GM13976 (cell line): ENCODE measurements around the gene COL4A1.

ENCODE experiments used
- DNase-seq: peaks from one replicate; pipeline ENCODE4 v3.0.0; 2012; ENCODE audit warnings: low spot score
- CTCF ChIP-seq: IDR thresholded peaks from 2 replicates; pipeline ENCODE4 v1.5.1; 2012; ENCODE audit warnings: borderline replicate concordance, mild to moderate bottlenecking; ENCODE audit not compliant: insufficient read depth; ENCODE audit errors: extremely low read depth, missing control alignments, control extremely low read depth
- in situ Hi-C: fragments of 300-500 bp; cut with MboI; formaldehyde crosslinking; loops from one replicate; pipeline ENCODE4 v1.12.0; 2022; ENCODE audit warnings: low sequenced_read_pairs, mixed read lengths, inconsistent platforms; ENCODE audit not compliant: unreplicated experiment

Gene COL4A1

GRCh38 chr13:110300090-110300815 is 6.7 kb downstream of the COL4A1 start:
- in situ Hi-C loops: no loop called here
- TF ChIP-seq CTCF: no peak
- DNase-seq: no peak

GRCh38 chr13:110299283-110299840 is 7.6 kb downstream of the COL4A1 start:
- no peak for DNase-seq
- no peak for TF ChIP-seq CTCF
- in situ Hi-C loops: no loop called here

- DNase-seq: peak; percentile 33
- in situ Hi-C loops: no loop called here
- TF ChIP-seq CTCF: no peak
These were observed 8.3 kb downstream of the COL4A1 start for GRCh38 chr13:110298505-110299282.

GRCh38 chr13:110297766-110298504 is 9.0 kb downstream of the COL4A1 start:
- no peak for DNase-seq
- no peak for TF ChIP-seq CTCF
- in situ Hi-C loops: no loop called here

GRCh38 chr13:110297011-110297410 is 9.9 kb downstream of the COL4A1 start:
- no peak for TF ChIP-seq CTCF
- DNase-seq: no peak
- in situ Hi-C loops: no loop called here

- in situ Hi-C loops: no loop called here
- DNase-seq: no peak
- TF ChIP-seq CTCF: no peak
These were observed 12.3 kb downstream of the COL4A1 start for GRCh38 chr13:110294622-110295021.
